Activated CD4-positive, alpha-beta T cell treated with anti-CD3 and anti-CD28 coated beads, Interleukin-2, Interleukin-4, amounts not matched to agents 100 ng/mL and 50 ng/mL, durations not matched to agents 16 hours and 8 hours (primary cell): ENCODE data around the gene SLC29A4.
"Not testable (repeated sequence)": the region's sequence is repeated elsewhere in the genome, so short reads cannot be mapped to it uniquely, and the experiment has no call there.

Experiments
- DNase-seq: peaks from one replicate; pipeline ENCODE4 v3.0.0-alpha.2; 2020; ENCODE audit warnings: low spot score

The SLC29A4 gene

GRCh38 chr7:5274441-5274840, 8.3 kb upstream of the SLC29A4 start:
- no peak for DNase-seq

- not testable (repeated sequence) for DNase-seq
Observed at GRCh38 chr7:5274985-5275431, 7.7 kb upstream of the SLC29A4 start.

GRCh38 chr7:5275510-5275909, 7.2 kb upstream of the SLC29A4 start:
- not testable (repeated sequence) for DNase-seq

- DNase-seq = not testable (repeated sequence)
Observed at GRCh38 chr7:5276123-5276522, 6.6 kb upstream of the SLC29A4 start.

- DNase-seq = no peak
Observed at GRCh38 chr7:5276611-5277010, 6.1 kb upstream of the SLC29A4 start.

GRCh38 chr7:5278766-5279165, 4.0 kb upstream of the SLC29A4 start:
- no peak for DNase-seq

DNA sequence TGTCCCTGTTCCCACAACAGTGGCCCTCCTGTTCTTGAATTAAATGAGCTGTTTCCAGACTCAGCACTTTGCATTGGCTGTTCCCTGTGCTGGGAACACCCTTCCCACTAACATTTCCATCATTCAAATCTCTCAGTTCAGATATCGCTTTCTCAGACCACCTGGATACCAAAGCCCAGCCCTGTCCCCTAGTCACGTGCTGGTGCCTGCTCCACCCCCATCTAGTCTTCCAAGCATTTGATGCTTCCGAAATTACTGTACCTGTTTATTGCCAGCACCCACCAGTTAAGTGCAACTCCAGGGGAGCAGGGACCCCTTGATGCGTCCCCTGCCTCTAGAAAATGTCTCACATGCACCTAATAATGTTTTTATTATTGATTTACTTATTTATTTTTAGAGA, 3.0 kb upstream of the SLC29A4 start:
- no peak for DNase-seq

DNA sequence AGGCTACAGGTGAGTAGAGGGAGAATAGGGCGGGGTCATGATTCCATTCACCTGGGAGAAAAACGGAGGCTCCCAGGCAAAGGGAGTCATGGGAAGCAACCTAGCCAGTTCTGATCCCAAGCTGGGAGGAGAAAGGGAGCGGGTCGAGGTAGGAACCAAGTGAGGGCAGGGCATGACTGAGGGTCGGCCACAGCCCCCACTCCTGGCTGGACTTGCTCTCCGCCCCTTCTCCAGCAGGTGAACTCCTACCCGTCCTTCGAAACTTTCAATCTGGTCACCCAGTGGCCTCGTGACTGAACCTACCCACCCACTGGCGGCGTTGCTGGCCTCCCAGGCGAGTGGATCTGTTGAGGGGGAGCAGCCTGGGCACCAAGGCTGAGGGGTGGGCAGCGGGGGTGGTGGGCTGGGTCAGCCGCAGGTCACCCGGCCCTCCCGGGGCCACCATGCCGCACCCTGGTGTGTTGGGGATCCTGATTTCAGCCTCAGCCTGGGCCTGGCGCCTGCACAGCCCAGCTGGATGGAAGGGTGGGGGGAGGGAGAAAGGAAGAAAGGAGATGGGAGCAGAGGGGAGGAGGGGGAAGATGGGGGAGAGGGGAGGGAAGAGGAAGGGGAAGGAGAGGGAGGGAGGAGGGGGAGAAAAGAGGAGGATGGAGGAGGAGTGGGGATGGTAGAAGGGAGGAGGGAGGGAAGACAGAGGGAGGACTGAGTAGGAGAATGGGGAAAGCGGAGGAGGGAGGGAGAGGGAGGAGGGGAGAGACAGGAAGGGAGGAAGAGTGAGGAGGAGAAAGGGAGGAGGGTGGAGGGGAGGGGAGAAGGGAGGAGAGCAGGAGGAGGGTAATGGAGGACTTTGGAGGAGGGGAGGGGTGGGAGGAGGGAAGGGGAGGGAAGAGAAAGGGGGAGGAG, 894 bp upstream of the SLC29A4 start:
- not testable (repeated sequence) for DNase-seq

DNA sequence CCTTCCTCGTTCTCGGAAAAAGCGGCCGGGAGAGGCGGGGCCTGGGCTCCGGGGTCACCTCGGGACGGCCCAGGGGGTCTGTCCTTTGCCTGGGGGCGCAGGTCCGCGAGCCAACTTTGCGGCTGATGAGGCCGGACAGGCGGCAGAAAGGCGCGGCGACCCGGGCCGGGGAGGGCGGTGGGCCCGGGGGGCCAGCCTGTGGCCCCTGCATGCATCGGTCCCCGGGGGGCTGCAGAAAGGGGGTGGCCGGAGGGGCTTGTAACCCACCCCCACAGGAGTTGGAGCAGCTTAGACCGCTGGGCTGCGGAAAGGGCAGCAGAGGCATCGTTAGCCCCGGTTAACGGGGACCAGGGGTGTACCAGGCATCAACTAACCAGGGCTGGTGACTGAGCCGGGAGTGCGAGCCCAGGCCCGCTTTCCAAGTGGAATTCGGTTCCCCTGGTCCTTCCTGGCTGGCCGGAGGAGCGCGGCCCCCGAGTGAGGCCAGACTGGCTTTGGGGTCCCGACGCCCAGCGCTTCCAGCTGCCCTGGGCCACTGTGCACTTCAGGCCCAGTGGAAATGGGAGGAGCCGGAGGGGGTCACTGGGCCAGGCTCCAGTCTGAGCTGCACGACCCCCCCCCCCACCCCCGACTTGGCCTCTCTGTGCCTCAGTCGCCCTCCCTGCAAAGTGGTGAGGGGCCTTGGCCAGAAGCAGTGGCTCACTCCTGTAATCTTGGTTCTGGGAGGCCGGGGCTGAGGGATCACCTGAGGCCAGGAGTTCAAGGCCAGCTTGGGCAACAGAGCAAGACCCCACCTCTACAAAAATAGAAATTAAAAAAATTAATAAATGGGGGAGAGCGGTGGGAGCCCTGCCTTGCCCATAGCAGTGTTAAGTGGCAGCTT, 919 bp downstream of the SLC29A4 start:
- no peak for DNase-seq

DNA sequence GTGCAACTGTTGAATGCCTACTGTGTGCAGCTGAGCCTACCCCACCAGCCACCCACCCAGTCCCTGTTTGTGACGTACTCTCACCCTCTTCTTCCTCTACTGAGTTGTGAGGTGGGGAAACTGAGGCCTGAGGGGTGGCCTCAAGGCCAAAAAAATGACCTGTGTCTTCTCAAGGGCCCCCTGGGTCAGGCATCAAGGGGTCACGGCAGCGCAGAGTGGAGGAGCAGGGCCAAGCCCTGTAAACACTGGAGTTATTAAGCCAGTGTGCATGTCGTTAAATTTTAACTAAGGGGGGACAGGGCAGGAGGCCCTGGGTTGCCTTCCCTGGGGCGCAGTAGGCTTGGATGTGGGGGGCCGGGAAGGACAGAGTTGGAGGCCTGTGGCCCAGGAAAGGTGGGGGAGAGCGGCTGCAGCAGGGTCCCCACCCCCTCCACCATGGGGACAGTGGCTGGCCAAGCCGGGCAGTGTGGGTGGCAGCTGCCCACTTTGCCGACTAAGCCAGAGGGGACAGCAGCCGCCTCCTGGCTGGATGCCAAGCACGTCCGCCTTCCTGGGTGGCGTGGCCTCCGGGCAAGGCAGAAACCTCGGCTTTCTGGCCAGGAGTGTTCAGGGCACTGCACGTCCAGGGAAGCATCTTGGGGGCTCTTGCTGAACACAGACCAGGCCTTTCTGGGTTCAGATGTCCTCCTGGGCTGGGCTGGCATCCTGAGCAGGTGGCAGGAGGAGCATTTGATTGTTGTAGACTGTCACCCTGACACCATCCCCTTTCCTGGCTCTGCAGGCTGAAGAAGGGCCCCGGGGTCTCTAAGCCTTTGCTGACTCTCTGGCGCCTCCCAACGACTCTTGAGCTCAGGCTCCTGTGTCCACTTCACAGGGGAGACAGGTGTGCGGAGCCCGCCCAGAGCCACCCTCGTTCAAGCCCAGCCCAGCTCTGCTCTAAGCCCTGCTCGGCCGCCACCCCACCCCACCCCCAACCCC, 1.9 kb downstream of the SLC29A4 start:
- peak; percentile 19 for DNase-seq

GRCh38 chr7:5286933-5287332, 4.2 kb downstream of the SLC29A4 start:
- DNase-seq = no peak

DNA sequence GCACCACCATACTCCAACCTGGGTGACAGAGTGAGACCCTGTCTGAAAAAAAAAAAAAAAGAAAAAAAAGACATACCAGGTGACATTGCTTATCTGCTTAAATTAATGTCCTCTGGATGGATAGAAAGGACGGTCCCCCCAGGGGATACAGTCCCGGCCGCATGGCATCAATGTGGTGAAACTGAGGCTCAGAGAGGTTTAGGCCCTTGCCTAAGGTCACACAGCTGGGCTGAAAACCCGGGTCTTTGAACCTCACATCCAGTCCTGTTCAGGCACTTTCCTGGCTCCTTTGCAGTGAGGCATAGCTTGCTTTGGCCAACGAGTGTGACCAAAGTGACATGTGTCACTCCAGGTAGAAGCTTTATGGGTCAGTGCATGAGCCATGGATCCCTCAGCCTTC, 4.6 kb downstream of the SLC29A4 start:
- not testable (repeated sequence) for DNase-seq

DNA sequence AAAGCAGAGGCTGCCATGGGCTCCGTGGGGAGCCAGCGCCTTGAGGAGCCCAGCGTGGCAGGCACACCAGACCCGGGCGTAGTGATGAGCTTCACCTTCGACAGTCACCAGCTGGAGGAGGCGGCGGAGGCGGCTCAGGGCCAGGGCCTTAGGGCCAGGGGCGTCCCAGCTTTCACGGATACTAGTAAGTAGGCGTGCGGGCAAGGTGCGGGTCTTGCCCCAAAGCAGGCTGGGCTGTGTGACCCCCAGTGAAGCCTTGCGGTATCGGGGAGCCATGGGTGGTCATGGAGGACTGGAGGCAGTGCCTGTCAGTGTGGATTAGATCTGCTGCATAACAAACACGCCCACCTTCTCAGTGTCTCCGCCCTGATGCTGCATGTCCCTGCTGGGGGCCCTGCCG, 5.1 kb downstream of the SLC29A4 start:
- no peak for DNase-seq

- not testable (repeated sequence) for DNase-seq
Observed at GRCh38 chr7:5288560-5288959, 5.8 kb downstream of the SLC29A4 start.

DNA sequence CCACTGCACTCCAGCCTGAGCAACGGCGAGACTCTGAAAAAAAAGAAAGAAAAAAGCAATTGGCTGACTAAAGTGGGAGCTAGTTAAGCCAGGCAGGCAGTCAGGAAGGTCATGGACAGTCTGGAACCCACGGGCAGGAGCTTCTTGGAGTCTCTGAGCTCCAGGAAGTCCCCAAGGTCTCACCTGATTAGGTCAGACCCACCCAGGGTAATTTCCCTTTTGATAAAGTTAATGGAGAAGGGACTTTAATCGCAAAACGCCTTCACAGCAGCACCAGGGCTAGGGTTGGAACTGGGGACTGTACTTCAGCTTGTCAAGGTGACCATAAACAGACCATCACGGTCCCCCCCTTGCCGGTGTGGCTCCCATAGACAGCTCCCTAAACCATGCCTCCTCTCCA, 6.6 kb downstream of the SLC29A4 start:
- DNase-seq = no peak

- DNase-seq = no peak
Observed at GRCh38 chr7:5291301-5291700, 8.6 kb downstream of the SLC29A4 start.

DNA sequence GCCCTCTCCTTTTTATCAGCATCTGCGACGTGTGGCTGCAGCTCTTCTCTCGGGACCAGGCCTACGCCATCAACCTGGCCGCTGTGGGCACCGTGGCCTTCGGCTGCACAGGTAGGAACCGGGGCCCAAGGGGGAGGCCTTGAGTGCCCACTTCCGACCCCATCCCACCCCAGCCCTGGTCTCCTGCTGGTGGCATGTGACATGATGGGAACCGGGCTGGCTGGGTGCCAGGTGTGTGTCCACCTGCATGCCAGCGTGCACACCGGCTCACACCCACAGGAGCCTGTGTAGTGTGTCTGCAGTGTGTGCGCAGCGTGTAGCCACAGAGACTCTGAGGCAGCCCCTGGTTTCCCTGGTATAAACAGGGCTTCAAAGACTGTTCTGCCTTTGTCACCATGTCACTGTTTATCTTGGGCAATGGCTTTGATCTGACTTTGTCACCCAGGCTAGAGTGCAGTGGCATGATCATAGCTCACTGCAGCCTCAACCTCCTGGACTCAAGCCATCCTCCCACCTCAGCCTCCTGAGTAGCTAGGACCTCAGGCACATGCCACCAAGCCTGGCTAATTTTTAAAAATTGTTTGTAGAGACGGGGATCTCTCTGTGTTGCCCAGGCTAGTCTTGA, 9.1 kb downstream of the SLC29A4 start:
- DNase-seq = not testable (repeated sequence)

- no peak for DNase-seq
Observed at GRCh38 chr7:5294169-5294987, 11.6 kb downstream of the SLC29A4 start.

- DNase-seq = no peak
Observed at GRCh38 chr7:5295039-5296014, 12.6 kb downstream of the SLC29A4 start.
